Rectal smooth muscle tissue (tissue), 1 donor: ENCODE data around the gene KNTC1.
"Not testable (repeated sequence)": the region's sequence is repeated elsewhere in the genome, so short reads cannot be mapped to it uniquely, and the experiment has no call there.

Source experiments
- H3K27ac ChIP-seq: one replicate; pipeline ENCODE4 v1.7.0; 2013; ENCODE audit warnings: low read depth, low read length, inconsistent platforms
- H3K27me3 ChIP-seq: one replicate; pipeline ENCODE4 v1.7.0; 2013; ENCODE audit warnings: low read length; ENCODE audit not compliant: control insufficient read depth, insufficient read depth
- H3K36me3 ChIP-seq: one replicate; pipeline ENCODE4 v1.7.0; 2013; ENCODE audit warnings: low read length; ENCODE audit not compliant: control insufficient read depth, insufficient read depth
- H3K4me1 ChIP-seq: one replicate; pipeline ENCODE4 v1.7.0; 2013; ENCODE audit warnings: low read length; ENCODE audit not compliant: control insufficient read depth, insufficient read depth
- H3K4me3 ChIP-seq: one replicate; pipeline ENCODE4 v1.7.0; 2013; ENCODE audit warnings: low read length
- H3K9ac ChIP-seq: one replicate; pipeline ENCODE4 v1.7.0; 2013; ENCODE audit warnings: low read length

The KNTC1 gene

DNA sequence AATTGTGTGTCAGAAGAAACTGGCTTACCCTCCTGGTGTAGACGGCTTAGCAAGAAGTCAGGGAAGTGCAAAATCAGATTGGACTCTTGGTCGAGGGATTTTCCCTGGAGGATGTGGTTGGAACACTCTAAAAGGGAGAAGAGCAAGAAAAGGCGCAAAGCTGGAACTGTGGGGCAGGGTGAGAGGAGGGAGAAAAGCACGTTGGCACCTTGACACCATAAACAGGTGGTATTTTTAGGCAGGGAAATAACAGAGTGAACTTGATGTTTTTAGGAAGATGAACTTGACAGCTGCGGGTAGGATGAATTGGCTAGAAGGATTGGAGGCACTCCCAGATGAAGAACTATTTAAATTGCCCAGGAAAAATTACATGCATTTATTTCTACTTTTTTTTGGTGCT is 108.4 kb downstream of the KNTC1 start:
- Histone ChIP-seq H3K27me3 (no peaks in the 10 kb centered on the region), H3K4me1 (no peaks in the 10 kb centered on the region), H3K27ac (no peak overlapping the region), H3K4me3 (no peak overlapping the region), H3K9ac (no peak overlapping the region), H3K36me3 (no peaks in the 10 kb centered on the region)

DNA sequence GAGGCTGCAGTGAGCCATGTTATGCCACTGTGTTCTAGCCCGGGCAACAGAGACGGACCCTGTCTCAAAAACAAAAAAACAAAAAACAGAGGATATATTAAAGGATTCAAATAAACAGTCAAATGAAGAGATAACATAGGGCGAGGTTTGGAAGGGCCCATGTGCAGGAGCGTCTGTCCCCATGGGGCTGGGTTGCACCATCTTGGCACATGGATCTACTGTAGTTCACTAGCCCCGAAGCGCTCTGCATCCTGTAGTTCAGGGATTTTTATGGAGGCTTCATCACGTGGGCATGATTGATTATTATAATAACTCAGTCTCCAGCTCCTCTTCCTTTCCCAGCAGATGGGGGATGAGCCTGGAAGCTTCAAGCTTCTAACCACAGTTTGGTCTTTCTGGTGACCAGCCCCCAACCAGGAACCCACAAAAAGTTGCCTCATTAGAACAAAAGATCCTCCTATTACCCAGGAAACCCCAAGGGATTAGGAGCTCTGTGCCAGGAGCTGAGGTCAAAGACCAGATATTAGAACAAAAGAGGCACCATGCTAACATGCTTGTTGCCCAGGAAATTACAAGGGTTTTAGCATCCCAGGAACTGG is 116.3 kb downstream of the KNTC1 start:
- H3K27ac ChIP-seq, result no peak overlapping the region
- no peak overlapping the region for H3K9ac ChIP-seq
- H3K36me3 ChIP-seq, result no peaks in the 10 kb centered on the region
- no peak overlapping the region for H3K4me3 ChIP-seq
- no peaks in the 10 kb centered on the region for H3K27me3 ChIP-seq
- H3K4me1 ChIP-seq, result no peaks in the 10 kb centered on the region

DNA sequence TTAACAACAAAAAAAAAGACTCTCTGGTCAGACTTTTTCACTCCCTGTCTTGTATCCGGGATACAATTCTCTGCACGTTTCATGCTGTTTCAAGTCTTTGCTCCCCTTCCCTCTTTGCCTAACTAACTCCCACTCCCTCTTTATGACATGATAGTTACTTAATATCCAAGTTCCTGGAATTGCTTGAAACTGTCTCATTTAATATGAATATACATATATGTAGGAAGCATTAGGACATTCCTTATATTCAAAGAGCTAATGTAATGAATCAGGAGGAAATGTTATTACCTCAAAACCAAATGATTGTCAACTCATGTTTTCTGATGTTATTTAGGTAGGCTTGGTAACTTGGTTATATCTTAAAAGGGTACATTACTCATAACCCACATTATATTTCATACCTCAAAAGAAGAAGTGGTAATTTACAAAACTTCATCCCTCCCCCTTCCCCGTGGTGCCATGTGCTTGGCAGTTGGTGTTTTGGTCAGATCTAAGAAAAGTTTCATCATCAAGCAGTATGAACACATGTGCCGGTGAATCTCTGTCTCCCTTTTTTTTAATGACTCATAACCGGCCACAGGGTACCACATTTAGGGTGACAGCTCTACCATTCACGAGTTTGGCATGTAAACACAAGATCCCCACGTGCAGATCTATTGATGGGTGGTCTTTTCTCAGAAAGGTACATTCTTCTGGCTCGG is 119.6 kb downstream of the KNTC1 start:
- H3K27ac ChIP-seq, result no peak overlapping the region

DNA sequence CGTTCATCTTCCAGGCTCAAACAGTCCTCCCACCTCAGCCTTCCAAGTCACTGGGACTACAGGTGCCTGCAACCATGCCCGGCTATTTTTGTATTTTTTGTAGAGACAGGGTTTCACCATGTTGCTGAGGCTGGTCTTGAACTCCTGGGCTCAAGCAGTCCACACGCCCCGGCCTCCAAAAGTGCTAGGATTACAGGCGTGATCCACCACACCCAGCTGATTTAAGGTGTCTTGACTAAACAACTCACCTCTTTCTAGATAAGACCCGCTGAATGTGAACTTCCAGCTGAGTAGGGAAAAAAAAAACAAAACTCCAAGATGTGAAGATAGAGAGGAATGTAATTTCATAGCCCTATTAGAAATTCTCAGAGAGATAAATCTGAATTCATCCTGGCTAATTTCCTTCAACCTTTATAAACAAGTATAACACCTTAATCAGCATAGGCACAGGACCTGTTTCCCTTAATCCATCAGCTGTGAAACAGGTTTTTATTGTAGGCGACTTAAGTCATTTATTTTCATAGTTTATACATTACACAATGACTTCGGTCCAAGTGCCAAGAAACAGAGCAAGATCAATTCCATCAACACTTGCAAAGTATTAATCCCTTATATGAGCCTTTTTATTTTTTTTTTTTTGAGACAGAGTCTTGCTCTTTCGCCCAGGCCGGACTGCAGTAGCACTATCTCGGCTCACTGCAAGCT is 124.6 kb downstream of the KNTC1 start:
- H3K9ac ChIP-seq, result no peak overlapping the region
- H3K36me3 ChIP-seq, result no peaks in the 10 kb centered on the region
- H3K27me3 ChIP-seq, result no peaks in the 10 kb centered on the region
- no peaks in the 10 kb centered on the region for H3K4me1 ChIP-seq
- no peak overlapping the region for H3K4me3 ChIP-seq
- no peak overlapping the region for H3K27ac ChIP-seq

More for the DNA sequence above, 119.6 kb downstream of the KNTC1 start:
- Histone ChIP-seq H3K9ac (no peak overlapping the region), H3K4me3 (no peak overlapping the region), H3K4me1 (no peaks in the 10 kb centered on the region), H3K27me3 (no peaks in the 10 kb centered on the region), H3K36me3 (no peaks in the 10 kb centered on the region)

DNA sequence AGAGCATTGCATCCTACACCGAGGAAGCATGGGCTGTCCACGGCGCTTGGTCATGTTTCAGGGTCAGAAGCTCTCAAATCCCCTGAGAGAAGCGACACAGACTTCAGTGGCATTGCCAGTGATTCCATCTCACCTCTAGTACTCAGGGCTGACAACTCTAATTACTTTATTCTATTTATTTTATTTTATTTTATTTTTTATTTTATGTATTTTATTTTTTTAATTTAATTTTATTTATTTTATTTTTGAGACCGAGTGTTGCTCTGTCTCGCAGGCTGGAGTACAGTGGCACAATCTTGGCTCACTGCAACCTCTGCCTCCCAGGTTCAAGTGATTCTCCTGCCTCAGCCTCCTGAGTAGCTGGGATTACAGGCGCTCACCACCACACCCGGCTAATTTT is 126.2 kb downstream of the KNTC1 start:
- H3K27ac ChIP-seq, H3K27me3 ChIP-seq, H3K4me3 ChIP-seq, H3K36me3 ChIP-seq, H3K9ac ChIP-seq, H3K4me1 ChIP-seq: not testable (repeated sequence)

DNA sequence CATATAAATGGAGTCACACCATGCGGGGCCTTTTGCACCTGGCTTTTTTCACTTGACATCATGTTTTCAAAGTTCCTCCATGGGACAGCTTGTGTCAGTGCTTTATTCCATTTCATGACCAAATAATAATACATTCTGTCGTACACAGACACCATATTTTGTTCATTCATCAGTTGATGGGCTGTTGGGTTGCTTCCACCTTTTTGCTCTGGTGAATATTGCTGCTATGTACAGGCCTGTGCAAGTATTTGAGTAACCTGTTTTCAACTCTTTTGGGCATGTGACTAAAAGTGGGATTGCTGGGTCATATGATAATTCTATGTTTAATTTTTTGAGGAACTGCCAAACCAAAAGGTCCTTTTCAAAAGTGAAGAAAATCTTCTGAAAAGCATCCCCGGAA is 129.2 kb downstream of the KNTC1 start:
- Histone ChIP-seq H3K9ac (no peak overlapping the region), H3K4me1 (no peaks in the 10 kb centered on the region), H3K36me3 (no peaks in the 10 kb centered on the region), H3K4me3 (no peak overlapping the region), H3K27me3 (no peaks in the 10 kb centered on the region), H3K27ac (no peak overlapping the region)

DNA sequence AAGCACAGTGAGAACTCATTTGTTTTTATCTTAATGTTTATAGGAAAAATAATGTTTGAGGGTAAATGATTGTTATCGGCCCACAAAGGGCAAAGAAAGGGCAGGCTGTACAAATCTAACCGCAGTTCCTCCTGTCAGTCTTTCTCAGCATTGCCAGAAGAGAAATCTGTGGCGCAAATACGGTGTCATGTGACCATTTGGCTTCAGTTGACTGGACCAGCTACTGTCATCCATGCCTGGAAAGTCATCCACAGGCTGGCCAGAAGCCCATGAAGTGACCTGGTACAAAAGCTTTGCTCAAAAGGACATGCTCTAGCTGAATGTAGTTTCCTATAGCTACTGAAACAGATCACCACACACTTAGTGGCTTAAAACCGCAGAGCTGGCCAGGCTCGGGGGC is 132.5 kb downstream of the KNTC1 start:
- no peaks in the 10 kb centered on the region for H3K36me3 ChIP-seq
- H3K4me3 ChIP-seq, result no peak overlapping the region
- H3K9ac ChIP-seq, result no peak overlapping the region
- no peaks in the 10 kb centered on the region for H3K4me1 ChIP-seq
- H3K27me3 ChIP-seq, result no peaks in the 10 kb centered on the region
- H3K27ac ChIP-seq, result no peak overlapping the region

DNA sequence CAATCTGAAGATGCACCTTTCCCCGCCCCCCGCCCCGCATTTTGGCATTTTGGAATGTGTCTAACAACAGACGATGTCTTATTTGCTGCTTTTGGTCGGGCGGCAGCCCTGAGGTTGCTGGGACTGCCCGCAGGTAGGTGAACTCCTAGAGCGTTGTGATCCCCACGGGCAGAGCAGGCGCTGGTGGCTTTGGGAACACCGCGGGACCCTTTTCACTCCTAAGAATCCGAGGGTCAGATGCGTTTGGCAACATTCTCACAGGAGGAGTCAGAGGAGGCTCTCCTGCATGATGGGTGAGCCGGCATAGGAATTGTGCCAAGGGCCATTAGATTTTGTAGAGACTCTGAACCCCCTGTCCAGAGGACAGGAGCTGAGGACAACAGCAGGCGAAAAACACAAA is 134.2 kb downstream of the KNTC1 start:
- Histone ChIP-seq H3K4me1 (no peaks in the 10 kb centered on the region), H3K36me3 (no peaks in the 10 kb centered on the region), H3K9ac (no peak overlapping the region), H3K27ac (no peak overlapping the region), H3K27me3 (no peaks in the 10 kb centered on the region), H3K4me3 (no peak overlapping the region)

DNA sequence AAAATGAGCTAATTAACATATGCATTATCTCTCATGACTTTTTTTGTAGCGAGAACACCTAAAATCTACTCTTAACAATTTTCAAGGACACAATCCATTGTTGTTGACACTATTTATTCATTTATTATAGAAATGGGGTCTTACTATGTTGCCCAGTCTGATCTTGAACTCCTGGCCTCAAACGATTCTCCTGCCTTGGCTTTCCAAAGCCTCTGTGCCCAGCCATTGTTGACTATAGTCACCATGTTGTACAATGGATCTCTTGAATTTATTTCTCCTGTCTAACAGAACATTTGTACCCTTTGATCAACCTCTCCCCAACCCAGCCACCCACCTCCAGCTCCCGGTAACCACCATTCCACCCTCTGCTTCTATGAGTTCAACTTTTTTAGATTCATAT is 134.9 kb downstream of the KNTC1 start:
- H3K4me3 ChIP-seq, result no peak overlapping the region
- H3K27ac ChIP-seq, result no peak overlapping the region
- H3K9ac ChIP-seq, result no peak overlapping the region
- H3K4me1 ChIP-seq, result no peaks in the 10 kb centered on the region
- H3K36me3 ChIP-seq, result no peaks in the 10 kb centered on the region
- no peaks in the 10 kb centered on the region for H3K27me3 ChIP-seq

DNA sequence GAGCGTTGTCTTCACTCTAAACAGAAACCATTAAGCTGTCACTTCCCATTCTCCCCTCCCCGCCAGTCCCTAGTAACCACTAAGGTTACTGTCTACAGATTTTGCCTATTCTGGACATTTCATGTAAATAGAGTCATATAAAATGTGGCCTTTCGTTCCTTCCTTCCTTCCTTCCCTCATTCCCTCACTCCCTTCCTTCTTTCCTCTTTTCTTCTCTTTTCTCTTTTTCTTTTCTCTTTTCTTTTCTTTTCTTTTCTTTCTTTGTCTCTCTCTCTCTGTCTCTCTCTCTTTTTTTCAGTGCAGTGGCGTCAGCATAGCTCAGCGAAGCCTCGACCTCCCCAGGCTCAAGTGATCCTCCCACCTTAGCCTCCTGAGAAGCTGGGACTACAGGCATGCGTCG is 138.3 kb downstream of the KNTC1 start:
- no peak overlapping the region for H3K9ac ChIP-seq
- H3K4me3 ChIP-seq, result no peak overlapping the region
- H3K4me1 ChIP-seq, result no peaks in the 10 kb centered on the region
- no peaks in the 10 kb centered on the region for H3K27me3 ChIP-seq
- H3K36me3 ChIP-seq, result no peaks in the 10 kb centered on the region
- no peak overlapping the region for H3K27ac ChIP-seq

DNA sequence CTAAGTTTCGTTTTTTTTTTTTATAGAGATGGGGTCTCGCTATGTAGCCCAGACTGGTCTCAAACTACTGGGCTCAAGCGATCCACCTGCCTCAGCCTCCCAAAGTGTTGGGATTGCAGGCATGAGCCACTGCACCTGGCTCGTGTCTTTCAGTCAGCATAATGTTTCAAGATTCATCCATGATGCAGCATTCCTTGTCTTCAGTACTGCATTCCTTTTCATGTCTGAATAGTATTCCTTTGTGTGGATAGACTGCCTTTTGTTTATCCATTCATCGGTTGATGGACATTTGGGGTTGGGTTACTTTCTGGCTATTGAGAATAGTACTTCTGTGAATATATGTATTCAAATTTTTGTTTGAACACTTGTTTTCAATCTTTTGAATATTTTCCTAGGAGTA is 138.7 kb downstream of the KNTC1 start:
- H3K36me3 ChIP-seq, result no peaks in the 10 kb centered on the region
- no peak overlapping the region for H3K27ac ChIP-seq
- no peaks in the 10 kb centered on the region for H3K4me1 ChIP-seq
- no peak overlapping the region for H3K9ac ChIP-seq
- H3K27me3 ChIP-seq, result no peaks in the 10 kb centered on the region
- H3K4me3 ChIP-seq, result no peak overlapping the region

DNA sequence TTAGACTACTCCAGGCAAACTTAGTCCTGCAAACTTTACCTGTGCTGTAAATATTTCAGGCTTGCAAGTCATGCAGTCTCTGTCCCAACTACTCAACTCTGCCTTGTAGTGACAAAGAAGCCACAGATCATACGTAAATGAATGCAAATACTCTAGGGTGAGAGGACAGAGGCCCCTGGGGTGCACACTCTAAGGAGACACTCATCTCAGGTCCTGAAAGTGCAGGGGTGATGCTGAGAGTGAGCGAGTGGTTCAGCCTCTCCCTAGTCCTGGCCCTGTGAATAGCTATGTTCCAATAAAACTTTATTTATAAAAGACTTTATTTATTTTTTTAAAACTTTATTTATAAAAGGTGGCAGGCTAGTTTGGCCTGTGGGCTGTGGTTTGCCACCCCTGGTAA is 141.2 kb downstream of the KNTC1 start:
- Histone ChIP-seq H3K27me3 (no peaks in the 10 kb centered on the region), H3K27ac (no peak overlapping the region), H3K9ac (no peak overlapping the region), H3K36me3 (no peaks in the 10 kb centered on the region), H3K4me1 (no peaks in the 10 kb centered on the region), H3K4me3 (no peak overlapping the region)
